Activated T-helper 2 cell treated with anti-CD3 and anti-CD28 coated beads, Interferon-gamma antibody, Interleukin-2, Interleukin-4, amounts not matched to agents 10 μg/mL and 5 μg/mL and 100 μg/mL, durations not matched to agents 14 hours and 24 hours and 36 hours (primary cell): ENCODE data around the gene CDRT4. TPM values are rescaled to one million over a fixed set of nuclear protein-coding genes. Genes with fewer than 3 reads are reported as not detected.

Experiments used
- total RNA-seq: library from RNA; stranded (reverse); gene quantifications from 2 replicates; pipeline ENCODE4 v1.2.3, GENCODE V29; 2022

Gene CDRT4
- total RNA-seq, 1 donor from 2014 or later: 8.0 TPM

Other genes with a start within 250 kb of the CDRT4 start
- gene PMP22, start 202.3 kb downstream of the CDRT4 start, total RNA-seq: 1.2 and 1.6 TPM in 2 replicates
- not detected in 2 replicates for gene TEKT3, start 126.0 kb downstream of the CDRT4 start, total RNA-seq
- 11.1 and 11.9 TPM in 2 replicates for gene TVP23C, start 95.9 kb upstream of the CDRT4 start, total RNA-seq
- gene FBXW10B, start 152.1 kb upstream of the CDRT4 start, total RNA-seq: 0.46 and 0.55 TPM in 2 replicates
- 10.8 and 13.0 TPM in 2 replicates for gene TRIM16, start 216.7 kb upstream of the CDRT4 start, total RNA-seq
- 26.9 and 27.8 TPM in 2 replicates for gene ZNF286A, start 232.1 kb upstream of the CDRT4 start, total RNA-seq